ENCODE measurements around the gene ACADL. TPM values are rescaled to one million over a fixed set of nuclear protein-coding genes. Genes with fewer than 3 reads are reported as not detected.

Gene ACADL
- total RNA-seq, 4 donors from 2014 or later = 1.3 to 2.1 (median 1.7) TPM

GRCh38 chr2:210267698-210268097 lies 42.5 kb upstream of the ACADL start:
- no peak overlapping the region for H3K4me3 ChIP-seq
- H3K4me1 ChIP-seq = no peaks in the 10 kb centered on the region
- intact Hi-C loops (cut with DNase I) = no loop called here
- H3K36me3 ChIP-seq = no peaks in the 10 kb centered on the region
- peaks cover 0 to 4% (median 0%) of the 10 kb centered on the region in 4 donors for H3K27me3 ChIP-seq
- H3K27ac ChIP-seq (replicated peaks in 1 of 4) = no peak overlapping the region
- no peaks in the 10 kb centered on the region for H3K9me3 ChIP-seq
- DNase-seq (ENCODE audit: extremely low spot score) = no peak
- TF ChIP-seq POLR2AphosphoS5 (IDR thresholded peaks at IDR 0.05) (no peak), POLR2A (IDR thresholded peaks at IDR 0.05; ENCODE audit: low read depth) (no peak), EP300 (IDR thresholded peaks at IDR 0.05) (no peak)
- TF ChIP-seq, protein P1, sequence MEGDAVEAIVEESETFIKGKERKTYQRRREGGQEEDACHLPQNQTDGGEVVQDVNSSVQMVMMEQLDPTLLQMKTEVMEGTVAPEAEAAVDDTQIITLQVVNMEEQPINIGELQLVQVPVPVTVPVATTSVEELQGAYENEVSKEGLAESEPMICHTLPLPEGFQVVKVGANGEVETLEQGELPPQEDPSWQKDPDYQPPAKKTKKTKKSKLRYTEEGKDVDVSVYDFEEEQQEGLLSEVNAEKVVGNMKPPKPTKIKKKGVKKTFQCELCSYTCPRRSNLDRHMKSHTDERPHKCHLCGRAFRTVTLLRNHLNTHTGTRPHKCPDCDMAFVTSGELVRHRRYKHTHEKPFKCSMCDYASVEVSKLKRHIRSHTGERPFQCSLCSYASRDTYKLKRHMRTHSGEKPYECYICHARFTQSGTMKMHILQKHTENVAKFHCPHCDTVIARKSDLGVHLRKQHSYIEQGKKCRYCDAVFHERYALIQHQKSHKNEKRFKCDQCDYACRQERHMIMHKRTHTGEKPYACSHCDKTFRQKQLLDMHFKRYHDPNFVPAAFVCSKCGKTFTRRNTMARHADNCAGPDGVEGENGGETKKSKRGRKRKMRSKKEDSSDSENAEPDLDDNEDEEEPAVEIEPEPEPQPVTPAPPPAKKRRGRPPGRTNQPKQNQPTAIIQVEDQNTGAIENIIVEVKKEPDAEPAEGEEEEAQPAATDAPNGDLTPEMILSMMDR (IDR thresholded peaks at IDR 0.05) = no peak
- WGBS = 96% methylated on average over 1 of the region's 1 CpG

GRCh38 chr2:210264282-210264681 lies 39.0 kb upstream of the ACADL start:
- intact Hi-C loops (cut with DNase I) = no loop called here
- Histone ChIP-seq H3K27ac (replicated peaks in 1 of 4) (no peak overlapping the region), H3K4me3 (no peak overlapping the region), H3K4me1 (no peaks in the 10 kb centered on the region), H3K9me3 (no peaks in the 10 kb centered on the region), H3K36me3 (no peaks in the 10 kb centered on the region), H3K27me3 (peaks cover 0 to 4% (median 0%) of the 10 kb centered on the region in 4 donors)
- TF ChIP-seq POLR2AphosphoS5 (IDR thresholded peaks at IDR 0.05) = no peak
- TF ChIP-seq, protein P1 (IDR thresholded peaks at IDR 0.05) = no peak
- no peak for TF ChIP-seq EP300 (IDR thresholded peaks at IDR 0.05)
- no peak for TF ChIP-seq POLR2A (IDR thresholded peaks at IDR 0.05; ENCODE audit: low read depth)
- 76% methylated on average over 1 of the region's 1 CpG for WGBS
- DNase-seq (ENCODE audit: extremely low spot score) = no peak

DNA sequence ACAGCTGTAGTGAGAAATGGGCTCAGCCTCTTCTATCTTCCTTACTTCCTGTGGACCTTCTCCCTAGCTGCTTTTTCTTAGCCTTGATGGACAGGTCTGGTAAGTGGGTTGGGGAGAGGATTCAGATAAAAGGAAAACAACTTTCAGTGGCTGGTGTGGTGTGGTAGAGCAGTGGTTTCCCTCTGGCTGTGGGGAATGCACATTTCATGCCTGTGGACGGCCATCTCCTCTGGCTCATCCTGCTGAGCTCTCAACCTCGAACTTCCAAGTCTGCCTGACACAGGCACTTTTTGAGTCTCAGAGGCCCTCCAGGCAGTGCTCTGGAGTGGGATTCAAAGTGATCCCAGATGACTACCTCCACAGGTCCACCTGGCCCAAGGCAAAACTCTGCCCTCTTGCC lies 38.6 kb upstream of the ACADL start:
- TF ChIP-seq EP300 (IDR thresholded peaks at IDR 0.05) (no peak), POLR2A (IDR thresholded peaks at IDR 0.05; ENCODE audit: low read depth) (no peak), POLR2AphosphoS5 (IDR thresholded peaks at IDR 0.05) (no peak)
- TF ChIP-seq, protein P1 (IDR thresholded peaks at IDR 0.05) = no peak
- WGBS = no CpG with 5 or more reads among the region's 2 CpGs
- Histone ChIP-seq H3K4me1 (no peaks in the 10 kb centered on the region), H3K36me3 (no peaks in the 10 kb centered on the region), H3K4me3 (no peak overlapping the region), H3K9me3 (no peaks in the 10 kb centered on the region), H3K27me3 (no peaks in the 10 kb centered on the region), H3K27ac (replicated peaks in 1 of 4) (no peak overlapping the region)
- intact Hi-C loops (cut with DNase I) = no loop called here
- DNase-seq (ENCODE audit: extremely low spot score) = no peak

- no peaks in the 10 kb centered on the region for H3K27me3 ChIP-seq
- H3K4me3 ChIP-seq = no peak overlapping the region
- no peaks in the 10 kb centered on the region for H3K36me3 ChIP-seq
- no peak for TF ChIP-seq EP300 (IDR thresholded peaks at IDR 0.05)
- TF ChIP-seq POLR2A (IDR thresholded peaks at IDR 0.05; ENCODE audit: low read depth) = no peak
- no peak for TF ChIP-seq POLR2AphosphoS5 (IDR thresholded peaks at IDR 0.05)
- TF ChIP-seq, protein P1 (IDR thresholded peaks at IDR 0.05) = no peak
- WGBS = 78% methylated on average over 2 of the region's 2 CpGs
- no peaks in the 10 kb centered on the region for H3K4me1 ChIP-seq
- no peaks in the 10 kb centered on the region for H3K9me3 ChIP-seq
- no peak for DNase-seq (ENCODE audit: extremely low spot score)
- no peak overlapping the region for H3K27ac ChIP-seq (replicated peaks in 1 of 4)
- intact Hi-C loops (cut with DNase I) = no loop called here
Measured at GRCh38 chr2:210262036-210262435, 36.8 kb upstream of the ACADL start.

GRCh38 chr2:210259687-210260086 lies 34.4 kb upstream of the ACADL start:
- H3K27ac ChIP-seq (replicated peaks in 1 of 4) = no peak overlapping the region
- intact Hi-C loops (cut with DNase I) = no loop called here
- H3K9me3 ChIP-seq = no peaks in the 10 kb centered on the region
- H3K27me3 ChIP-seq = no peaks in the 10 kb centered on the region
- H3K4me1 ChIP-seq = no peaks in the 10 kb centered on the region
- TF ChIP-seq EP300 (IDR thresholded peaks at IDR 0.05) (no peak), POLR2A (IDR thresholded peaks at IDR 0.05; ENCODE audit: low read depth) (no peak), POLR2AphosphoS5 (IDR thresholded peaks at IDR 0.05) (no peak)
- TF ChIP-seq, protein P1 (IDR thresholded peaks at IDR 0.05) = no peak
- DNase-seq (ENCODE audit: extremely low spot score) = no peak
- no peak overlapping the region for H3K4me3 ChIP-seq
- no peaks in the 10 kb centered on the region for H3K36me3 ChIP-seq

Data from esophagus muscularis mucosa (tissue), 4 donors.